GM12801 (cell line): Measurements from ENCODE around the gene OSBPL1A.

Source experiments
- TF ChIP-seq, protein P1 (sequence below): IDR thresholded peaks from one replicate; pipeline ENCODE4 v1.5.1; 2011; ENCODE audit warnings: control low read depth; ENCODE audit not compliant: insufficient read length; ENCODE audit errors: extremely low read depth

Gene OSBPL1A

DNA sequence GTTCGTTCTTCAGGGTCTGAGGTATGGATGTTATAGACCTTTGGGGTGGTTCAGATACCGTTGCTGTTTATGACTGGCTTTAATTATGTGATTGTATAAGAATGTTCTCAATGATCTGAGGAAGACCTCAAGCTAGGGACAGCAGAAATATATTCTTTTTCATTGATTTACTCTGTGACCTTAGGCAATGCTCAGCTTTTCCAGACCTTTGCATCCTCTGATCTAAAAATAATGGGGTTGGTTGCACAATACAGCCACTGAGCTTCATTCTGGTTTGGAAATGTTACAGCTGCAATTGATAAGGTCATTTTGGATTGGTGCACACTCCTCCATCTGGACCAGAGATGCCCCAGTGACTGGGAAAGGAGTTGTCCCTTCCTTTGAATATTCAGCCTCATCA is 276.0 kb downstream of the OSBPL1A start:
- TF ChIP-seq, protein P1, sequence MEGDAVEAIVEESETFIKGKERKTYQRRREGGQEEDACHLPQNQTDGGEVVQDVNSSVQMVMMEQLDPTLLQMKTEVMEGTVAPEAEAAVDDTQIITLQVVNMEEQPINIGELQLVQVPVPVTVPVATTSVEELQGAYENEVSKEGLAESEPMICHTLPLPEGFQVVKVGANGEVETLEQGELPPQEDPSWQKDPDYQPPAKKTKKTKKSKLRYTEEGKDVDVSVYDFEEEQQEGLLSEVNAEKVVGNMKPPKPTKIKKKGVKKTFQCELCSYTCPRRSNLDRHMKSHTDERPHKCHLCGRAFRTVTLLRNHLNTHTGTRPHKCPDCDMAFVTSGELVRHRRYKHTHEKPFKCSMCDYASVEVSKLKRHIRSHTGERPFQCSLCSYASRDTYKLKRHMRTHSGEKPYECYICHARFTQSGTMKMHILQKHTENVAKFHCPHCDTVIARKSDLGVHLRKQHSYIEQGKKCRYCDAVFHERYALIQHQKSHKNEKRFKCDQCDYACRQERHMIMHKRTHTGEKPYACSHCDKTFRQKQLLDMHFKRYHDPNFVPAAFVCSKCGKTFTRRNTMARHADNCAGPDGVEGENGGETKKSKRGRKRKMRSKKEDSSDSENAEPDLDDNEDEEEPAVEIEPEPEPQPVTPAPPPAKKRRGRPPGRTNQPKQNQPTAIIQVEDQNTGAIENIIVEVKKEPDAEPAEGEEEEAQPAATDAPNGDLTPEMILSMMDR = no peak

- TF ChIP-seq, protein P1 = no peak
Measured at GRCh38 chr18:24120676-24121075, 276.9 kb downstream of the OSBPL1A start.

DNA sequence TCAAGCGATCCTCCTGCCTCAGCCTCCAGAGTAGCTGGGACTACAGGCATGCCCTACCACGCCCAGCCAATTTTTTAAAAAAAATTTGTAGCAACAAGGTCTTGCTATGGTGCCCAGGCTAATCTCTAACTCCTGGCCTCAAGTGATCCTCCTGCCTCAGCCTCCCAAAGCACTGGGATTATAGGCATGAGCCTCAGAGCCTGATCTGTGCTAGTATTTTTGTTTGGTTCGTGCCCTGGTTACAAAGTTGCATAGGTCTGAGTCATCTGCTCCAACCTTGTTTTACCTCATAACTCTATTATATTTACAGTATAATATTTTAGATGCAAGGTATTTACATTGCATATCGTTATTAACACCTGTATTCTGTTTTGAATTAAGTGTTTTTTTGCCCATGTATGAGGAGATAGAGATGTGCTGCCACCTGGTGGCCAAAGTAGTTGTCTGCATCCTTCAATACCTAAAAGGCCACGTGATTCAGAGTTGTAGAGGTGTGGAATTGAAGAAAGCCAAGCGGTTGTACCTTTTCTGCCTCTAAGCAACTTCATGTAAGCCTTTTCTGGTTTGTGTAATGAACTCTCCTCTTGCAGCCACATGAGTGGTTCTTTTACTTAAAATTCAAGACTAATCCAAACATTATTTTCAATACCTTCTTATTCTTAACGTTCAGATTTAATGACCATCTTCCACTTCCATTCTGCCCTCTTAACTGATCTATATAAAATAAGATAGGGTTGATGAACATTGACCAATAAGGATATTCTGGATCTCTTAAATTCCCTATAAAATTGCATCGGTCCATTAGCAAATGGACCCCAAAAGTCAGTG is 278.7 kb downstream of the OSBPL1A start:
- TF ChIP-seq, protein P1 = no peak

GRCh38 chr18:24115628-24116027 is 282.0 kb downstream of the OSBPL1A start:
- TF ChIP-seq, protein P1 = no peak

DNA sequence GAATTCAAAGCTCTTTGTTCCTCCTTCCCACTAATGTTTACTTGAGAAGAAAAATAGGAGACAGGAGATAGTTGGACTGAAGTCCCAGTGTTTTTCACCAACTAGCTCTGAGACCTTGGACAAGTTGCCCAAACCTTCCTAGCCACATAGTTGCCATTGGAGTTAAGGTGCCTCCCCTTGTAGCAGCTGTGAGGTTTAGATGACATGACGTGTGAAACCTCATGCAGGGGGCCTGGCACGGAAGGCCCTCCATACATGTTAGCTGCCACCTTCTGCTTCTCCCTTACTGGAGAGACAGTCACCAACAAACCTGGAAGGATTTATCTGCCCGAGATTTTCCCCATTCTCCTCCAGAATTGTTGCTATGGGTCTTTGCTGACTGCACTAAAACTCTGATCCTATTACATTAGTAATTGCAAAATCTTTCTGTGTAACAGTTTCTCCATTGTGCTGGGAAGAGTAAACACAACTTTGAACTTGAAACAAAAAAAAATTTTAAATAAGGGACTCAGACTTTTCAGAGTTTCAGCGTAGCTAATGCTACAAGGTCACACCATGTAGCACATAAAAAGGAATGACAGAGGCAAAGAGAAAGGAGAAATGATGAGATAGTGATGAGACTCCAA is 282.6 kb downstream of the OSBPL1A start:
- TF ChIP-seq, protein P1 = no peak

GRCh38 chr18:24112874-24113615 is 284.6 kb downstream of the OSBPL1A start:
- TF ChIP-seq, protein P1 = no peak

GRCh38 chr18:24112464-24112863 is 285.2 kb downstream of the OSBPL1A start:
- TF ChIP-seq, protein P1 = no peak
